ENCODE data around the gene ZNF281.

The ZNF281 gene

DNA sequence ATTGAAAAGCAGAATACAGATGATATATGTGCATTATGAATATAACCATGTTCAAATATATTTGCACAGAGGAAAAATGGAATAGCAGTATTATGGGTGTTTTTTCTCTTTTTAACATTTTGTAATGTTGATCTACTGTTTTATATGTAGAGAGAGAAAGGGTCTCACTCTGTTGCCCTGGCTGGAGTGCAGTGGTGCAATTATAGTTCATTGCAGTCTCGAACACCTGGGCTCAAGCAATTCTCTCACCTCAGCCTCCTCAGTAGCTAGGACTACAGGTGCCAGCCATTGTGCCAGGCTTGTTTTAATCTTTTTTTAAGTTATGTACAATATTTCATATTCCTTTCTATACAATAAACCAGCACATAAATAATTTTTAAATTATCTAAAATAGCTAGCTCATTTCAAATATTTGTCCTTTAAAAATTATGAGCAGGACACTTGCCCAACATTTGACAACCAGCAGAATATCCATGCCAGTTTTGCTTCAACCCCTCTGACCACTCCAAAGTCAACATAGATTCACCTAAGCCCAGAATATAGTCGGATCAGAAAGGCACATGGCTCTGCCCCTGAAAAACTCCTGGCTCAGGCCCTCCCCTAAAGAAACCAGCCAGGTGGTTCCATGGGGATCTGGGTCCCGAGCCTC lies 29.8 kb downstream of the ZNF281 start:
- DNase-seq, result no peak
- H2AK5ac ChIP-seq (ENCODE audit: low read length, severe bottlenecking), result peak overlapping the region; percentile 99
- H4K91ac ChIP-seq (ENCODE audit: low read length), result no peak overlapping the region
- no peaks in the 10 kb centered on the region for H3K36me3 ChIP-seq (ENCODE audit: control insufficient read depth in 1 of 2, insufficient read depth in 2 of 2, low read depth in 1 of 2, low read length in 2 of 2)
- H3K9ac ChIP-seq (ENCODE audit: low read length), result peak overlapping the region; percentile 41
- H2BK12ac ChIP-seq (ENCODE audit: low read length in 2 of 2), result peak overlapping the region; percentile 66 to 71
- H2BK5ac ChIP-seq (ENCODE audit: low read depth, low read length, poor library complexity, severe bottlenecking), result peak overlapping the region; percentile 97
- H3K4me3 ChIP-seq (ENCODE audit: insufficient read depth in 1 of 2, low read depth in 1 of 2, low read length in 2 of 2), result no peak overlapping the region
- no peak overlapping the region for H2AFZ ChIP-seq (ENCODE audit: low read depth, low read length)
- peaks cover 8% of the 10 kb centered on the region for H3K4me1 ChIP-seq (ENCODE audit: control insufficient read depth, insufficient read depth, low read depth, low read length)
- H3K18ac ChIP-seq (ENCODE audit: low read depth in 1 of 2, low read length in 2 of 2), result peak overlapping the region; percentile 21 to 29
- no peaks in the 10 kb centered on the region for H3K9me3 ChIP-seq (ENCODE audit: control insufficient read depth, low read length)
- H3K27ac ChIP-seq (ENCODE audit: low read length, poor library complexity, severe bottlenecking), result peak overlapping the region; percentile 90
- H3K27me3 ChIP-seq (ENCODE audit: control insufficient read depth in 1 of 2, insufficient read depth in 1 of 2, low read length in 2 of 2), result no peaks in the 10 kb centered on the region
- no peak overlapping the region for H3K4me2 ChIP-seq (ENCODE audit: low read length, poor library complexity, severe bottlenecking)
- peak overlapping the region; percentile 35 to 61 for H3K4ac ChIP-seq (ENCODE audit: low read depth in 1 of 2, low read length in 2 of 2)
- H3K14ac ChIP-seq (ENCODE audit: low read length in 2 of 2), result no peak overlapping the region
- H4K8ac ChIP-seq (ENCODE audit: low read length), result peak overlapping the region; percentile 38
- H3K79me1 ChIP-seq (replicated peaks; ENCODE audit: low read length, poor library complexity, severe bottlenecking), result no peaks in the 10 kb centered on the region
- H2BK120ac ChIP-seq (ENCODE audit: low read depth, low read length), result no peak overlapping the region
- no peak overlapping the region for H3K23ac ChIP-seq (ENCODE audit: low read length in 2 of 2)
- H2BK15ac ChIP-seq (ENCODE audit: low read depth, poor library complexity, severe bottlenecking), result peak overlapping the region; percentile 97
- WGBS, result 86% methylated on average over 2 of the region's 3 CpGs

- Histone ChIP-seq H2AK5ac (ENCODE audit: low read length, severe bottlenecking) (no peak overlapping the region), H3K27me3 (ENCODE audit: control insufficient read depth in 1 of 2, insufficient read depth in 1 of 2, low read length in 2 of 2) (no peaks in the 10 kb centered on the region)
- WGBS, result no CpG with 5 or more reads among the region's 1 CpG
These were observed 30.4 kb downstream of the ZNF281 start for GRCh38 chr1:200379432-200379757.

DNA sequence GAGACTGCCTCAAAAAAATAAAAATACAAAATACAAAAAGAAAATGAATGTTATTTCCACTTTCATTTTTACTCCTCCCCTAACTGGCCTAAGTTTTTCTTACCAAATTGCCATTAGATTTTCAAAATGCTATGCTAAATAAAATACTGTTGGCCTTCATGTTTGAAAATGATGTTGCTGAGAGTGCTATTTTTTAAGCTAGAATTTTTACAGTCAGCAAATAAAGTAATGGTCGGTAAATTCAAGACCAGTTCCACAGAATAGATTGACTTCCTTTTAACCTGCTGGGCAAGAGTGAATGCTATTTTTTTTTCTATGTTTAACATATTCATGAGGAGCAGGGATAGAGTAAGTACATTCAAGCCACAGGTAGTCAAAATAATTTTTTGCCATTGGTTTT lies 31.7 kb downstream of the ZNF281 start:
- H3K36me3 ChIP-seq (ENCODE audit: control insufficient read depth in 1 of 2, insufficient read depth in 2 of 2, low read depth in 1 of 2, low read length in 2 of 2), result no peaks in the 10 kb centered on the region
- H3K4ac ChIP-seq (ENCODE audit: low read depth in 1 of 2, low read length in 2 of 2), result no peak overlapping the region
- H3K4me2 ChIP-seq (ENCODE audit: low read length, poor library complexity, severe bottlenecking), result no peak overlapping the region
- H2BK5ac ChIP-seq (ENCODE audit: low read depth, low read length, poor library complexity, severe bottlenecking), result no peak overlapping the region
- peak overlapping the region; percentile 99 for H3K27ac ChIP-seq (ENCODE audit: low read length, poor library complexity, severe bottlenecking)
- H3K27me3 ChIP-seq (ENCODE audit: control insufficient read depth in 1 of 2, insufficient read depth in 1 of 2, low read length in 2 of 2), result no peaks in the 10 kb centered on the region
- H4K8ac ChIP-seq (ENCODE audit: low read length), result no peak overlapping the region
- H3K9ac ChIP-seq (ENCODE audit: low read length), result no peak overlapping the region
- no peak overlapping the region for H2AFZ ChIP-seq (ENCODE audit: low read depth, low read length)
- H2BK120ac ChIP-seq (ENCODE audit: low read depth, low read length), result no peak overlapping the region
- WGBS, result 88% methylated on average over 1 of the region's 1 CpG
- H4K91ac ChIP-seq (ENCODE audit: low read length), result no peak overlapping the region
- no peaks in the 10 kb centered on the region for H3K9me3 ChIP-seq (ENCODE audit: control insufficient read depth, low read length)
- H2BK12ac ChIP-seq (ENCODE audit: low read length in 2 of 2), result no peak overlapping the region
- no peak overlapping the region for H2AK5ac ChIP-seq (ENCODE audit: low read length, severe bottlenecking)
- no peak overlapping the region for H3K18ac ChIP-seq (ENCODE audit: low read depth in 1 of 2, low read length in 2 of 2)
- H3K4me3 ChIP-seq (ENCODE audit: insufficient read depth in 1 of 2, low read depth in 1 of 2, low read length in 2 of 2), result no peak overlapping the region
- no peak overlapping the region for H3K23ac ChIP-seq (ENCODE audit: low read length in 2 of 2)
- H3K14ac ChIP-seq (ENCODE audit: low read length in 2 of 2), result no peak overlapping the region
- H3K79me1 ChIP-seq (replicated peaks; ENCODE audit: low read length, poor library complexity, severe bottlenecking), result no peaks in the 10 kb centered on the region
- DNase-seq, result no peak
- peaks cover 7% of the 10 kb centered on the region for H3K4me1 ChIP-seq (ENCODE audit: control insufficient read depth, insufficient read depth, low read depth, low read length)
- no peak overlapping the region for H2BK15ac ChIP-seq (ENCODE audit: low read depth, poor library complexity, severe bottlenecking)

More at GRCh38 chr1:200379432-200379757, 30.4 kb downstream of the ZNF281 start:
- peak overlapping the region in 1 of 2 experiments; percentile 13 for H3K4me3 ChIP-seq (ENCODE audit: insufficient read depth in 1 of 2, low read depth in 1 of 2, low read length in 2 of 2)
- H2BK12ac ChIP-seq (ENCODE audit: low read length in 2 of 2), result no peak overlapping the region
- H3K4me1 ChIP-seq (ENCODE audit: control insufficient read depth, insufficient read depth, low read depth, low read length), result peaks cover 8% of the 10 kb centered on the region
- no peak overlapping the region for H4K91ac ChIP-seq (ENCODE audit: low read length)
- no peaks in the 10 kb centered on the region for H3K9me3 ChIP-seq (ENCODE audit: control insufficient read depth, low read length)
- H2BK5ac ChIP-seq (ENCODE audit: low read depth, low read length, poor library complexity, severe bottlenecking), result no peak overlapping the region
- H3K4ac ChIP-seq (ENCODE audit: low read depth in 1 of 2, low read length in 2 of 2), result no peak overlapping the region
- peak overlapping the region; percentile 39 for H3K4me2 ChIP-seq (ENCODE audit: low read length, poor library complexity, severe bottlenecking)
- no peak overlapping the region for H2BK15ac ChIP-seq (ENCODE audit: low read depth, poor library complexity, severe bottlenecking)
- H4K8ac ChIP-seq (ENCODE audit: low read length), result no peak overlapping the region
- H3K79me1 ChIP-seq (replicated peaks; ENCODE audit: low read length, poor library complexity, severe bottlenecking), result no peaks in the 10 kb centered on the region
- H2AFZ ChIP-seq (ENCODE audit: low read depth, low read length), result no peak overlapping the region
- no peak overlapping the region for H2BK120ac ChIP-seq (ENCODE audit: low read depth, low read length)
- H3K27ac ChIP-seq (ENCODE audit: low read length, poor library complexity, severe bottlenecking), result peak overlapping the region; percentile 99
- peak; percentile 85 for DNase-seq
- H3K23ac ChIP-seq (ENCODE audit: low read length in 2 of 2), result no peak overlapping the region
- H3K9ac ChIP-seq (ENCODE audit: low read length), result peak overlapping the region; percentile 60
- H3K18ac ChIP-seq (ENCODE audit: low read depth in 1 of 2, low read length in 2 of 2), result no peak overlapping the region
- no peaks in the 10 kb centered on the region for H3K36me3 ChIP-seq (ENCODE audit: control insufficient read depth in 1 of 2, insufficient read depth in 2 of 2, low read depth in 1 of 2, low read length in 2 of 2)
- H3K14ac ChIP-seq (ENCODE audit: low read length in 2 of 2), result no peak overlapping the region

- H3K4me2 ChIP-seq (ENCODE audit: low read length, poor library complexity, severe bottlenecking), result no peak overlapping the region
- H3K36me3 ChIP-seq (ENCODE audit: control insufficient read depth in 1 of 2, insufficient read depth in 2 of 2, low read depth in 1 of 2, low read length in 2 of 2), result no peaks in the 10 kb centered on the region
- H3K27me3 ChIP-seq (ENCODE audit: control insufficient read depth in 1 of 2, insufficient read depth in 1 of 2, low read length in 2 of 2), result no peaks in the 10 kb centered on the region
- no peaks in the 10 kb centered on the region for H3K79me1 ChIP-seq (replicated peaks; ENCODE audit: low read length, poor library complexity, severe bottlenecking)
- no peak overlapping the region for H3K27ac ChIP-seq (ENCODE audit: low read length, poor library complexity, severe bottlenecking)
- no peak overlapping the region for H3K14ac ChIP-seq (ENCODE audit: low read length in 2 of 2)
- H3K23ac ChIP-seq (ENCODE audit: low read length in 2 of 2), result no peak overlapping the region
- H2AK5ac ChIP-seq (ENCODE audit: low read length, severe bottlenecking), result peak overlapping the region; percentile 100
- H2BK15ac ChIP-seq (ENCODE audit: low read depth, poor library complexity, severe bottlenecking), result no peak overlapping the region
- no peak overlapping the region for H2BK5ac ChIP-seq (ENCODE audit: low read depth, low read length, poor library complexity, severe bottlenecking)
- no peak overlapping the region for H3K9ac ChIP-seq (ENCODE audit: low read length)
- no peak overlapping the region for H4K8ac ChIP-seq (ENCODE audit: low read length)
- H2AFZ ChIP-seq (ENCODE audit: low read depth, low read length), result no peak overlapping the region
- no peak overlapping the region for H4K91ac ChIP-seq (ENCODE audit: low read length)
- peaks cover 8% of the 10 kb centered on the region for H3K4me1 ChIP-seq (ENCODE audit: control insufficient read depth, insufficient read depth, low read depth, low read length)
- no peak overlapping the region for H3K18ac ChIP-seq (ENCODE audit: low read depth in 1 of 2, low read length in 2 of 2)
- no peak overlapping the region for H2BK12ac ChIP-seq (ENCODE audit: low read length in 2 of 2)
- H3K4ac ChIP-seq (ENCODE audit: low read depth in 1 of 2, low read length in 2 of 2), result no peak overlapping the region
- H3K9me3 ChIP-seq (ENCODE audit: control insufficient read depth, low read length), result no peaks in the 10 kb centered on the region
- no peak overlapping the region for H2BK120ac ChIP-seq (ENCODE audit: low read depth, low read length)
- no peak for DNase-seq
- H3K4me3 ChIP-seq (ENCODE audit: insufficient read depth in 1 of 2, low read depth in 1 of 2, low read length in 2 of 2), result no peak overlapping the region
These were observed 33.3 kb downstream of the ZNF281 start for GRCh38 chr1:200376528-200376927.

Measured in mesenchymal stem cell (in vitro differentiated cells and primary cell).